ENCODE measurements around the gene DDX56. TPM values are rescaled to one million over a fixed set of nuclear protein-coding genes. Genes with fewer than 3 reads are reported as not detected.
A peak's percentile ranks its signal among the peaks of the same experiment; 100 is the strongest.

The DDX56 gene
- total and polyA plus RNA-seq, 9 of the 15 experiments (the other 6 are each of a cell fraction or from before 2014, with no cell fraction given): 33.0 to 145 (median 102) TPM

GRCh38 chr7:44565795-44566559 lies 7.7 kb downstream of the DDX56 start:
- Histone ChIP-seq H3K79me2 (ENCODE audit: control insufficient read depth, insufficient read depth, low read length) (peaks cover 29% of the 10 kb centered on the region), H3K36me3 (ENCODE audit: control insufficient read depth, insufficient read depth, low read length) (peaks cover 76% of the 10 kb centered on the region), H2AFZ (ENCODE audit: low read depth, low read length) (no peak overlapping the region), H3K4me2 (ENCODE audit: insufficient read depth, low read length) (peak overlapping the region; percentile 55), H3K9ac (ENCODE audit: insufficient read depth in 1 of 2, low read depth in 2 of 2, low read length in 2 of 2) (peak overlapping the region; percentile 51 to 78), H3K27ac (ENCODE audit: extremely low read depth, low read depth, low read length) (peak overlapping the region; percentile 86), H3K9me1 (ENCODE audit: control insufficient read depth, insufficient read depth, low read length) (peaks cover 10% of the 10 kb centered on the region), H3K9me3 (replicated peaks; ENCODE audit: control insufficient read depth, insufficient read depth, low read depth, low read length) (no peaks in the 10 kb centered on the region), H3K4me1 (replicated peaks in 1 of 2; ENCODE audit: control insufficient read depth in 2 of 2, insufficient read depth in 2 of 2, low read length in 2 of 2) (peaks cover 51 to 54% of the 10 kb centered on the region in 2 experiments; a peak in 4 of 5 replicates), H4K20me1 (replicated peaks; ENCODE audit: control insufficient read depth, insufficient read depth, low read length) (peaks cover 21% of the 10 kb centered on the region), H3K4me3 (no peak overlapping the region), H3K27me3 (ENCODE audit: control insufficient read depth in 2 of 2, insufficient read depth in 2 of 2, low read length in 2 of 2) (no peaks in the 10 kb centered on the region)
- ChIA-PET CTCF (ENCODE audit: low intra/inter-chr PET ratio) (interaction anchor here (0.6 to 1.5 kb wide), 2 partner anchors 76 to 325 kb away, joined by 3 to 7 read pairs; no protein-coding TSS in a partner anchor), POLR2A (interaction anchor here (0.6 to 3.8 kb wide), 18 partner anchors 8 to 533 kb away, joined by 3 to 38 read pairs (median 4); partner anchors contain the start of genes DDX56, NUDCD3 and TMED4)
- in situ Hi-C loops (cut with MboI): no loop called here
- no TSS peak for BruUV-seq (replicated peaks)
- WGBS (ENCODE audit: insufficient coverage, low coverage, missing lambda C conversion rate): 9% methylated on average over 14 of the region's 16 CpGs
- DNase-seq (ENCODE audit: extremely low read depth in 1 of 4, low spot score in 3 of 4) (peak; percentile 61 to 92 (median 73)), ATAC-seq (peak; percentile 79), FAIRE-seq (peak; percentile 79)
- intact Hi-C loops (cut with micrococcal nuclease): loop anchor here (5.0 kb wide), 3 partner anchors 69 to 324 kb away; no protein-coding TSS in a partner anchor
- TF ChIP-seq KLF13 (tag; IDR thresholded peaks at IDR 0.05; ENCODE audit: borderline replicate concordance, low read depth) (no peak; the same call in 1 of the 2 replicates), CTBP1 (IDR thresholded peaks at IDR 0.05; ENCODE audit: borderline replicate concordance) (peak; percentile 72), THRAP3 (IDR thresholded peaks at IDR 0.05; ENCODE audit: borderline replicate concordance) (no peak), ZNF766 (CRISPR knock-in tag; conservative IDR thresholded peaks at IDR 0.05) (peak; percentile 39), ZNF280A (IDR thresholded peaks at IDR 0.05; ENCODE audit: low read depth, partially characterized antibody) (no peak), SPI1 (IDR thresholded peaks at IDR 0.05; ENCODE audit: borderline replicate concordance, low read depth, low read length) (peak; percentile 63; the same call in 1 of the 2 replicates), ZFX (CRISPR knock-in tag; IDR thresholded peaks at IDR 0.05) (peak; percentile 53), CCNT2 (IDR thresholded peaks at IDR 0.05; ENCODE audit: borderline replicate concordance, extremely low read depth, insufficient read length, low read depth, low read length) (peak; percentile 42), MTA2 (IDR thresholded peaks at IDR 0.05; ENCODE audit: low read depth) (0 out of 2 replicates have a peak, but pooled peaks have one; percentile 22), CXXC5 (CRISPR knock-in tag; IDR thresholded peaks at IDR 0.05) (peak; percentile 22; the same call in 1 of the 2 replicates), FOS (IDR thresholded peaks at IDR 0.05; ENCODE audit: extremely low read depth, insufficient read length) (no peak), ELF1 (tag; IDR thresholded peaks at IDR 0.05) (0 out of 2 replicates have a peak, but pooled peaks have one; percentile 57), POLR2G (IDR thresholded peaks at IDR 0.05; ENCODE audit: low read depth, low read length) (peak; percentile 23; the same call in 1 of the 2 replicates)
